Sigmoid colon (tissue), 4 donors: Measurements from ENCODE around the gene ADAM33.

ENCODE experiments used
- EP300 ChIP-seq, 4 donors: sonication (generic); formaldehyde crosslinking; IDR thresholded peaks; one replicate each; pipeline ENCODE4 v1.6.1; 2017; ENCODE audit warnings: antibody characterized with exemption in 4 of 4
- POLR2A ChIP-seq, 2 donors: fragments of 450-650 bp; IDR thresholded peaks; one replicate each; pipeline ENCODE4 v1.6.1; 2016; ENCODE audit warnings: antibody characterized with exemption in 2 of 2, mild to moderate bottlenecking in 2 of 2, moderate library complexity in 2 of 2
- TF ChIP-seq, protein P1 (sequence below), 4 experiments: fragments of 450-650 bp in 3 of 4; fragments of 200-600 bp in 1 of 4; IDR thresholded peaks; one replicate each; pipeline ENCODE4 v1.5.1; 2016 to 2019; ENCODE audit warnings: antibody characterized with exemption in 4 of 4, mild to moderate bottlenecking in 3 of 4, moderate library complexity in 2 of 4

- TF ChIP-seq, protein P1, sequence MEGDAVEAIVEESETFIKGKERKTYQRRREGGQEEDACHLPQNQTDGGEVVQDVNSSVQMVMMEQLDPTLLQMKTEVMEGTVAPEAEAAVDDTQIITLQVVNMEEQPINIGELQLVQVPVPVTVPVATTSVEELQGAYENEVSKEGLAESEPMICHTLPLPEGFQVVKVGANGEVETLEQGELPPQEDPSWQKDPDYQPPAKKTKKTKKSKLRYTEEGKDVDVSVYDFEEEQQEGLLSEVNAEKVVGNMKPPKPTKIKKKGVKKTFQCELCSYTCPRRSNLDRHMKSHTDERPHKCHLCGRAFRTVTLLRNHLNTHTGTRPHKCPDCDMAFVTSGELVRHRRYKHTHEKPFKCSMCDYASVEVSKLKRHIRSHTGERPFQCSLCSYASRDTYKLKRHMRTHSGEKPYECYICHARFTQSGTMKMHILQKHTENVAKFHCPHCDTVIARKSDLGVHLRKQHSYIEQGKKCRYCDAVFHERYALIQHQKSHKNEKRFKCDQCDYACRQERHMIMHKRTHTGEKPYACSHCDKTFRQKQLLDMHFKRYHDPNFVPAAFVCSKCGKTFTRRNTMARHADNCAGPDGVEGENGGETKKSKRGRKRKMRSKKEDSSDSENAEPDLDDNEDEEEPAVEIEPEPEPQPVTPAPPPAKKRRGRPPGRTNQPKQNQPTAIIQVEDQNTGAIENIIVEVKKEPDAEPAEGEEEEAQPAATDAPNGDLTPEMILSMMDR (IDR thresholded peaks at IDR 0.05): no peak
- TF ChIP-seq EP300 (IDR thresholded peaks at IDR 0.05) (no peak), POLR2A (IDR thresholded peaks at IDR 0.05) (no peak)
Measured at GRCh38 chr20:3710011-3710466, 28.2 kb upstream of the ADAM33 start.
